Measurements from ENCODE around the gene NAA10.
"Not testable (repeated sequence)": the region's sequence is repeated elsewhere in the genome, so short reads cannot be mapped to it uniquely, and the experiment has no call there.

Gene NAA10

GRCh38 chrX:153934762-153935325 is at the start of gene NAA10:
TSS of gene NAA10 (minus strand) at chrX:153935037. CDS start at chrX:153934904, 133 bp downstream.
- DNase-seq: peak; percentile 81

GRCh38 chrX:153983321-153983801 is 48.5 kb upstream of the NAA10 start:
- DNase-seq: peak; percentile 77

GRCh38 chrX:153981771-153982533 is 47.1 kb upstream of the NAA10 start:
- DNase-seq: peak; percentile 59

GRCh38 chrX:153981231-153981630 is 46.4 kb upstream of the NAA10 start:
- DNase-seq: no peak

GRCh38 chrX:153980394-153980793 is 45.6 kb upstream of the NAA10 start:
- not testable (repeated sequence) for DNase-seq

- peak; percentile 2 for DNase-seq
Observed at GRCh38 chrX:153974726-153975286, 40.0 kb upstream of the NAA10 start.

GRCh38 chrX:153974003-153974725 is 39.3 kb upstream of the NAA10 start:
- DNase-seq: peak; percentile 46

- peak; percentile 1 for DNase-seq
Observed at GRCh38 chrX:153973127-153974002, 38.5 kb upstream of the NAA10 start.

GRCh38 chrX:153972368-153973126 is 37.7 kb upstream of the NAA10 start, which contains the start of gene TMEM187:
TSS of gene TMEM187 (plus strand) at chrX:153972754. CDS start at chrX:153982063, 9,309 bp downstream.
- DNase-seq: peak; percentile 92

GRCh38 chrX:153971450-153972367 is 36.9 kb upstream of the NAA10 start, which contains the start of gene HCFC1:
TSS of gene HCFC1 (minus strand) at chrX:153971818. CDS start at chrX:153970840, 978 bp downstream.
- peak; percentile 91 for DNase-seq

GRCh38 chrX:153971124-153971449 is 36.2 kb upstream of the NAA10 start:
- peak; percentile 92 for DNase-seq

GRCh38 chrX:153970357-153971123 is 35.7 kb upstream of the NAA10 start:
- DNase-seq: peak; percentile 12

- DNase-seq: peak; percentile 10
Observed at GRCh38 chrX:153969904-153970356, 35.1 kb upstream of the NAA10 start.

- DNase-seq: peak; percentile 5
Observed at GRCh38 chrX:153969125-153969903, 34.5 kb upstream of the NAA10 start.

- DNase-seq: peak; percentile 8
Observed at GRCh38 chrX:153968754-153969124, 33.9 kb upstream of the NAA10 start.

- peak; percentile 2 for DNase-seq
Observed at GRCh38 chrX:153968255-153968654, 33.4 kb upstream of the NAA10 start.

GRCh38 chrX:153967536-153968224 is 32.8 kb upstream of the NAA10 start:
- peak; percentile 66 for DNase-seq

Measured in suppressor macrophage treated with lipopolysaccharide for 4 hours (primary cell).